ENCODE measurements around the gene LRRC53. TPM values are rescaled to one million over a fixed set of nuclear protein-coding genes. Genes with fewer than 3 reads are reported as not detected.

LRRC53 gene
- total RNA-seq (2021) (not detected in 2 replicates), Bru-seq, nascent RNA (not detected), BruChase-seq, experiment 1, labeled RNA remaining after a 2-hour chase (not detected), BruChase-seq, experiment 2, labeled RNA remaining after a 6-hour chase (not detected)
- long read RNA-seq = 0 reads

- Histone ChIP-seq H3K27ac (ENCODE audit: low read depth, low read length, poor library complexity, severe bottlenecking) (no peak within 1 kb of the TSS), H3K36me3 (ENCODE audit: insufficient read depth, low read length, poor library complexity, severe bottlenecking) (no peaks in the 10 kb centered on the region), H3K4me1 (ENCODE audit: insufficient read depth, low read length, poor library complexity, severe bottlenecking) (no peaks in the 10 kb centered on the region), H3K27me3 (replicated peaks; ENCODE audit: insufficient read depth, low read depth, low read length, poor library complexity) (peaks cover 15% of the 10 kb centered on the region), H3K4me3 (ENCODE audit: low read depth, low read length, poor library complexity, severe bottlenecking) (no peak within 1 kb of the TSS), H3K9me3 (ENCODE audit: low read depth, low read length, poor library complexity, severe bottlenecking) (no peaks in the 10 kb centered on the region)
- TF ChIP-seq, protein P1, sequence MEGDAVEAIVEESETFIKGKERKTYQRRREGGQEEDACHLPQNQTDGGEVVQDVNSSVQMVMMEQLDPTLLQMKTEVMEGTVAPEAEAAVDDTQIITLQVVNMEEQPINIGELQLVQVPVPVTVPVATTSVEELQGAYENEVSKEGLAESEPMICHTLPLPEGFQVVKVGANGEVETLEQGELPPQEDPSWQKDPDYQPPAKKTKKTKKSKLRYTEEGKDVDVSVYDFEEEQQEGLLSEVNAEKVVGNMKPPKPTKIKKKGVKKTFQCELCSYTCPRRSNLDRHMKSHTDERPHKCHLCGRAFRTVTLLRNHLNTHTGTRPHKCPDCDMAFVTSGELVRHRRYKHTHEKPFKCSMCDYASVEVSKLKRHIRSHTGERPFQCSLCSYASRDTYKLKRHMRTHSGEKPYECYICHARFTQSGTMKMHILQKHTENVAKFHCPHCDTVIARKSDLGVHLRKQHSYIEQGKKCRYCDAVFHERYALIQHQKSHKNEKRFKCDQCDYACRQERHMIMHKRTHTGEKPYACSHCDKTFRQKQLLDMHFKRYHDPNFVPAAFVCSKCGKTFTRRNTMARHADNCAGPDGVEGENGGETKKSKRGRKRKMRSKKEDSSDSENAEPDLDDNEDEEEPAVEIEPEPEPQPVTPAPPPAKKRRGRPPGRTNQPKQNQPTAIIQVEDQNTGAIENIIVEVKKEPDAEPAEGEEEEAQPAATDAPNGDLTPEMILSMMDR (conservative IDR thresholded peaks at IDR 0.05; ENCODE audit: low read depth, low read length) = no peak
- TF ChIP-seq EZH2 (IDR thresholded peaks at IDR 0.05; ENCODE audit: borderline replicate concordance, low read depth, low read length, poor library complexity, severe bottlenecking) = no peak
- CTCF ChIA-PET = no interaction called here
- BruUV-seq (replicated peaks) = no TSS peak
- DNase-seq (ENCODE audit: low spot score) = no peak
- POLR2A ChIA-PET (ENCODE audit: low non-redundant PET) = no interaction called here
- intact Hi-C loops (cut with micrococcal nuclease; ENCODE audit: unreplicated experiment) = no loop called here
These were observed at the start of gene LRRC53 for GRCh38 chr1:74512170-74512915. Gene LRRC53 (minus strand): TSS chr1:74512611. CDS start chr1:74483349, 29,262 bp downstream.

DNA sequence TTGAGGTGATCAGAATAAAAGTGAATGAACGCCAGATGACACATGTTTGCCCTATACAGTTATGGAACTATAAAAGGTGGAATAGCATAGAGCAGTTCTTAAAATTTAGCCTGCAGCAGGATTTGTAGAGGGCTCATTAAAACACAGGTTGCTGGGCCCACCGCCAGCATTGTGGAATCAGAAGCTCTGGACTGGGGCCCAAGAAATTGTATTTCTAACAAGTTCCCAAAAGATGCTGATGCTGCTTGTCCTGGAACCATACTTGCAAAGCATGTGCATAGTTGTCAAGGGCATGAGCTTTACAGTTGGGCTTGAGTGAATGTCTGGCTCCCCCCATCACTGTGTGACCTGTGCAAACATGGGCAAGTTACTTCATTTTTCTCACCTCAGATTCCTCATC, 37.5 kb upstream of the LRRC53 start:
- no peaks in the 10 kb centered on the region for H3K9me3 ChIP-seq (ENCODE audit: low read depth, low read length, poor library complexity, severe bottlenecking)
- ChIA-PET CTCF (no interaction called here), POLR2A (ENCODE audit: low non-redundant PET) (no interaction called here)
- TF ChIP-seq, protein P1 (conservative IDR thresholded peaks at IDR 0.05; ENCODE audit: low read depth, low read length) = no peak
- no peak for TF ChIP-seq EZH2 (IDR thresholded peaks at IDR 0.05; ENCODE audit: borderline replicate concordance, low read depth, low read length, poor library complexity, severe bottlenecking)
- H3K27me3 ChIP-seq (replicated peaks; ENCODE audit: insufficient read depth, low read depth, low read length, poor library complexity) = peaks cover 23% of the 10 kb centered on the region
- no peak overlapping the region for H3K27ac ChIP-seq (ENCODE audit: low read depth, low read length, poor library complexity, severe bottlenecking)
- DNase-seq (ENCODE audit: low spot score) = no peak
- H3K36me3 ChIP-seq (ENCODE audit: insufficient read depth, low read length, poor library complexity, severe bottlenecking) = no peaks in the 10 kb centered on the region
- intact Hi-C loops (cut with micrococcal nuclease; ENCODE audit: unreplicated experiment) = no loop called here
- H3K4me3 ChIP-seq (ENCODE audit: low read depth, low read length, poor library complexity, severe bottlenecking) = no peak overlapping the region
- BruUV-seq (replicated peaks) = no TSS peak
- H3K4me1 ChIP-seq (ENCODE audit: insufficient read depth, low read length, poor library complexity, severe bottlenecking) = no peaks in the 10 kb centered on the region

DNA sequence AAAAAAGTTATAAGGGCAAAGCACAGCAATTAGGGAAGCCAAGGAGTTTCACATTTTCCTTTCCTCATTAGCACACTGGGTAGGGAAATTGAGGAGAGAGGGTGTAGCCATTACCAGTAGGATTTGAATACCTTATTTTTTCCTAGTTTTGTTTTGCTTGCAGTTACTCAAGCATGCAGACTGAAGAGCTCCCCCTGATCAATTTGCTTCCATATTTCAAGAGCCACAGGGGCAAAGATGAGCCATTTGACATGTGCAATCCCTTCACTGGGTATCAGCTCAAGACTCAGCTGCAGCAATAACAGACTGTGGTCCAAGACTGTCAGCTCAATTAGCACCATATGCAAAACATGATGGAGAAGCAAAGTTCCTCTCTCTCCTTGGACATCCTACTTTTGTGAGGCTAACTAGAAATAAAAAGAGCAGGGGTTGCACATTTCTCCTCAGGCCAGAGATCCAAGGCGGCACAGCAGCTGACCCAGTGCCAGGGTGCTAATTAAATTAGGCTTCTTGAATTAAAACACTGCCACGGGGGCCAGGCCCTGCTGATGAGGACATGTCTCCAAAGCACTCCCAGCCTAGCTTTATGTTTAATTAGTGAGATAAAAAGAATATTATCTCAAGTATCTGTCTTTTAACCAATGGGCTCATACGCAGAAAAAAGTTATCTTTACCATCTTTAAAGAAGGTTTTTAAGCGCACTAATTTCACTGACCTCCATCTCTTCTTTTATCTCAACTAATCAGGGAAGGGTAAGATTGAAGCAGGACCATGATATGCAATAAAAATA, 36.7 kb upstream of the LRRC53 start:
- no peak overlapping the region for H3K27ac ChIP-seq (ENCODE audit: low read depth, low read length, poor library complexity, severe bottlenecking)
- no peaks in the 10 kb centered on the region for H3K9me3 ChIP-seq (ENCODE audit: low read depth, low read length, poor library complexity, severe bottlenecking)
- ChIA-PET POLR2A (ENCODE audit: low non-redundant PET) (no interaction called here), CTCF (no interaction called here)
- no peak overlapping the region for H3K4me3 ChIP-seq (ENCODE audit: low read depth, low read length, poor library complexity, severe bottlenecking)
- intact Hi-C loops (cut with micrococcal nuclease; ENCODE audit: unreplicated experiment) = no loop called here
- no TSS peak for BruUV-seq (replicated peaks)
- DNase-seq (ENCODE audit: low spot score) = no peak
- TF ChIP-seq EZH2 (IDR thresholded peaks at IDR 0.05; ENCODE audit: borderline replicate concordance, low read depth, low read length, poor library complexity, severe bottlenecking) = no peak
- TF ChIP-seq, protein P1 (conservative IDR thresholded peaks at IDR 0.05; ENCODE audit: low read depth, low read length) = no peak
- H3K36me3 ChIP-seq (ENCODE audit: insufficient read depth, low read length, poor library complexity, severe bottlenecking) = no peaks in the 10 kb centered on the region
- H3K4me1 ChIP-seq (ENCODE audit: insufficient read depth, low read length, poor library complexity, severe bottlenecking) = no peaks in the 10 kb centered on the region
- H3K27me3 ChIP-seq (replicated peaks; ENCODE audit: insufficient read depth, low read depth, low read length, poor library complexity) = peaks cover 31% of the 10 kb centered on the region
